H9 (cell line): ENCODE results near the gene LIPA. TPM values are rescaled to one million over a fixed set of nuclear protein-coding genes. Genes with fewer than 3 reads are reported as not detected.
"Not testable (repeated sequence)": the region's sequence is repeated elsewhere in the genome, so short reads cannot be mapped to it uniquely, and the experiment has no call there.

Experiments used
- DNase-seq: peaks from one replicate; pipeline ENCODE4 v3.0.0-alpha.2; 2017
- H2AFZ ChIP-seq: one replicate; pipeline ENCODE4 v1.6.1; 2013; ENCODE audit warnings: mild to moderate bottlenecking, low read length, control low read depth, moderate library complexity
- H2AK5ac ChIP-seq: 2 replicates; pipeline ENCODE4 v1.6.1; 2013; ENCODE audit warnings: low read length, control low read depth, mixed read lengths; ENCODE audit not compliant: insufficient read length
- H2BK120ac ChIP-seq: one replicate; pipeline ENCODE4 v1.6.1; 2013; ENCODE audit warnings: low read depth, mild to moderate bottlenecking, low read length, control low read depth, inconsistent platforms; ENCODE audit not compliant: poor library complexity, severe bottlenecking
- H2BK12ac ChIP-seq: 2 replicates; pipeline ENCODE4 v1.6.1; 2013; ENCODE audit warnings: low read length, control low read depth, mixed read lengths, low read depth; ENCODE audit not compliant: insufficient read length
- H2BK15ac ChIP-seq: 2 replicates; pipeline ENCODE4 v1.6.1; 2013; ENCODE audit warnings: low read depth, low read length, control low read depth
- H2BK20ac ChIP-seq: one replicate; pipeline ENCODE4 v1.6.1; 2013; ENCODE audit warnings: low read depth, mild to moderate bottlenecking, low read length, control low read depth, inconsistent platforms; ENCODE audit not compliant: poor library complexity, severe bottlenecking
- H2BK5ac ChIP-seq: 2 replicates; pipeline ENCODE4 v1.6.1; 2013; ENCODE audit warnings: low read length, control low read depth, mixed read lengths; ENCODE audit not compliant: insufficient read length
- H3K14ac ChIP-seq: 2 replicates; pipeline ENCODE4 v1.6.1; 2013; ENCODE audit warnings: low read length, control low read depth; ENCODE audit not compliant: insufficient read depth
- H3K18ac ChIP-seq: 2 replicates; pipeline ENCODE4 v1.6.1; 2013; ENCODE audit warnings: low read depth, mild to moderate bottlenecking, mixed read lengths, low read length, control low read depth; ENCODE audit not compliant: insufficient read length
- H3K23ac ChIP-seq: 2 replicates; pipeline ENCODE4 v1.6.1; 2013; ENCODE audit warnings: low read length, control low read depth, mixed read lengths, low read depth; ENCODE audit not compliant: insufficient read length
- H3K23me2 ChIP-seq: 2 replicates; pipeline ENCODE4 v1.6.1; 2013; ENCODE audit warnings: low read depth, mild to moderate bottlenecking, mixed read lengths, low read length, control low read depth; ENCODE audit not compliant: insufficient read length, poor library complexity, severe bottlenecking
- H3K27ac ChIP-seq: 2 replicates; pipeline ENCODE4 v1.5.1; 2013; ENCODE audit warnings: low read length, control low read depth, mixed read lengths, low read depth; ENCODE audit not compliant: insufficient read length
- H3K27me3 ChIP-seq: 2 replicates; pipeline ENCODE4 v1.6.1; 2013; ENCODE audit warnings: low read length, control low read depth, inconsistent platforms; ENCODE audit not compliant: insufficient read depth
- H3K4ac ChIP-seq: 2 replicates; pipeline ENCODE4 v1.6.1; 2013; ENCODE audit warnings: low read depth, mild to moderate bottlenecking, control low read depth, inconsistent platforms, low read length, moderate library complexity
- H3K4me1 ChIP-seq: 2 replicates; pipeline ENCODE4 v1.6.1; 2013; ENCODE audit warnings: low read length, control low read depth, inconsistent platforms; ENCODE audit not compliant: insufficient read depth
- H3K4me2 ChIP-seq: 2 replicates; pipeline ENCODE4 v1.6.1; 2013; ENCODE audit warnings: low read length, control low read depth, mixed read lengths; ENCODE audit not compliant: insufficient read length, insufficient read depth
- H3K56ac ChIP-seq: 2 replicates; pipeline ENCODE4 v1.6.1; 2013; ENCODE audit warnings: low read depth, mild to moderate bottlenecking, mixed read lengths, low read length, control low read depth; ENCODE audit not compliant: insufficient read length
- H3K79me1 ChIP-seq: 2 replicates; pipeline ENCODE4 v1.6.1; 2013; ENCODE audit warnings: low read depth, mild to moderate bottlenecking, moderate library complexity, low read length, control low read depth, inconsistent platforms; ENCODE audit not compliant: insufficient read depth, poor library complexity, severe bottlenecking
- H3K79me2 ChIP-seq: 2 replicates; pipeline ENCODE4 v1.6.1; 2013; ENCODE audit warnings: low read length, control low read depth, inconsistent platforms; ENCODE audit not compliant: insufficient read depth
- H3K9ac ChIP-seq: 2 replicates; pipeline ENCODE4 v1.6.1; 2013; ENCODE audit warnings: low read length, control low read depth, mixed read lengths; ENCODE audit not compliant: insufficient read length; ENCODE audit errors: extremely low read depth
- H3K9me3 ChIP-seq: one replicate; pipeline ENCODE4 v1.6.1; 2013; ENCODE audit warnings: low read depth, low read length, inconsistent platforms; ENCODE audit not compliant: control insufficient read depth
- H3T11ph ChIP-seq: one replicate; pipeline ENCODE4 v1.6.1; 2013; ENCODE audit warnings: mild to moderate bottlenecking, low read length, control low read depth, inconsistent platforms
- H4K20me1 ChIP-seq: one replicate; pipeline ENCODE4 v1.6.1; 2013; ENCODE audit not compliant: control insufficient read depth, insufficient read length, insufficient read depth
- H4K5ac ChIP-seq: 2 replicates; pipeline ENCODE4 v1.6.1; 2013; ENCODE audit warnings: low read depth, mild to moderate bottlenecking, mixed read lengths, low read length, control low read depth; ENCODE audit not compliant: insufficient read length
- H4K8ac ChIP-seq: replicated peaks from 2 replicates; pipeline ENCODE4 v1.6.1; 2013; ENCODE audit warnings: low read length, control low read depth, mixed read lengths, low read depth; ENCODE audit not compliant: insufficient read length
- H4K91ac ChIP-seq: 2 replicates; pipeline ENCODE4 v1.6.1; 2013; ENCODE audit warnings: low read depth, mild to moderate bottlenecking, moderate library complexity, mixed read lengths, low read length, control low read depth; ENCODE audit not compliant: insufficient read length
- H3K27ac Mint-ChIP-seq, 3 experiments: 2 replicates in 2 of 3; 3 replicates in 1 of 3; pipeline ENCODE4 v1.8.0; 2020 to 2021; ENCODE audit warnings: mixed read lengths in 3 of 3, mild to moderate bottlenecking in 1 of 3, moderate library complexity in 1 of 3
- H3K27me3 Mint-ChIP-seq: 2 replicates; pipeline ENCODE4 v1.8.0; 2021; ENCODE audit warnings: low read depth, mild to moderate bottlenecking, moderate library complexity, mixed read lengths
- H3K36me3 Mint-ChIP-seq, 3 experiments: 2 replicates in 2 of 3; 3 replicates in 1 of 3; pipeline ENCODE4 v1.8.0; 2020 to 2021; ENCODE audit warnings: low read depth in 3 of 3, mixed read lengths in 3 of 3; ENCODE audit not compliant: insufficient read depth in 1 of 3
- H3K4me1 Mint-ChIP-seq, 2 experiments: 2 replicates each; pipeline ENCODE4 v1.8.0; 2020; ENCODE audit warnings: mixed read lengths in 2 of 2
- H3K4me3 Mint-ChIP-seq, 2 experiments: 2 replicates in 1 of 2; 3 replicates in 1 of 2; pipeline ENCODE4 v1.8.0; 2020 to 2021; ENCODE audit warnings: mild to moderate bottlenecking in 2 of 2, mixed read lengths in 2 of 2, moderate library complexity in 1 of 2
- H3K9me3 Mint-ChIP-seq, 2 experiments: 2 replicates in 1 of 2; 3 replicates in 1 of 2; pipeline ENCODE4 v1.8.0; 2020; ENCODE audit warnings: mild to moderate bottlenecking in 2 of 2, mixed read lengths in 2 of 2, moderate library complexity in 1 of 2
- CTCF ChIP-seq: fragments of 200-600 bp; sonication (generic); conservative IDR thresholded peaks from 3 replicates; pipeline ENCODE4 v1.8.0; 2021; ENCODE audit warnings: antibody characterized with exemption, mild to moderate bottlenecking
- WGBS: extraction: QIAGEN DNeasy Blood & Tissue Kit; methylation state at CpG from one replicate; pipeline ENCODE4 v1.1.7; 2013; ENCODE audit warnings: missing lambda C conversion rate, low lambda C conversion rate, mixed read lengths; ENCODE audit not compliant: insufficient read length; ENCODE audit errors: extremely low coverage; 5-methylcytosine and 5-hydroxymethylcytosine counted together
- total RNA-seq: library from RNA; stranded (reverse); gene quantifications from 2 replicates; pipeline ENCODE4 v1.2.1, GENCODE V29; 2021

LIPA gene
- total RNA-seq, 1 experiment from 2014 or later = 20.9 TPM

- no peak for DNase-seq
- H3K18ac ChIP-seq = no peak overlapping the region
- H2AK5ac ChIP-seq = no peak overlapping the region
- H3K27me3 ChIP-seq = no peaks in the 10 kb centered on the region
- H2BK120ac ChIP-seq = no peak overlapping the region
- Mint-ChIP-seq H3K4me3 (no peak overlapping the region), H3K4me1 (peaks cover 21 to 22% of the 10 kb centered on the region in 2 experiments), H3K27me3 (peaks cover 6% of the 10 kb centered on the region), H3K36me3 (peaks cover 0 to 17% (median 3%) of the 10 kb centered on the region in 3 experiments; a peak in 4 of 7 replicates), H3K27ac (no peak overlapping the region), H3K9me3 (peaks cover 17 to 18% of the 10 kb centered on the region in 2 experiments)
- no peaks in the 10 kb centered on the region for H4K20me1 ChIP-seq
- no peak for TF ChIP-seq CTCF
- H4K8ac ChIP-seq = no peak overlapping the region
- no peaks in the 10 kb centered on the region for H3K4me1 ChIP-seq
- no peak overlapping the region for H3K4ac ChIP-seq
- H3K9ac ChIP-seq = no peak overlapping the region
- no peak overlapping the region for H2BK12ac ChIP-seq
- H3K27ac ChIP-seq = no peak overlapping the region
- no peak overlapping the region for H4K91ac ChIP-seq
- no peaks in the 10 kb centered on the region for H3K79me1 ChIP-seq
- peaks cover 6% of the 10 kb centered on the region for H3K9me3 ChIP-seq
- H2BK5ac ChIP-seq = no peak overlapping the region
- no peak overlapping the region for H2AFZ ChIP-seq
- H3K23ac ChIP-seq = no peak overlapping the region
- H3K56ac ChIP-seq = no peak overlapping the region
- H3T11ph ChIP-seq = no peak overlapping the region
- no peak overlapping the region for H3K4me2 ChIP-seq
- H4K5ac ChIP-seq = no peak overlapping the region
- H3K14ac ChIP-seq = no peak overlapping the region
- no CpG with 5 or more reads among the region's 3 CpGs for WGBS
- H2BK15ac ChIP-seq = no peak overlapping the region
- H3K79me2 ChIP-seq = no peaks in the 10 kb centered on the region; the same call in 1 of the 2 replicates
- H2BK20ac ChIP-seq = no peak overlapping the region
- H3K23me2 ChIP-seq = peaks cover 6% of the 10 kb centered on the region
Observed at GRCh38 chr10:89248990-89249389, 2.6 kb downstream of the LIPA start.

GRCh38 chr10:89247623-89248022, 4.0 kb downstream of the LIPA start:
- not testable (repeated sequence) for H3K18ac ChIP-seq, H3K4ac ChIP-seq, DNase-seq, H3K27ac Mint-ChIP-seq, H3K9me3 Mint-ChIP-seq, H3K79me1 ChIP-seq, H3K4me2 ChIP-seq, H3K27me3 ChIP-seq, H2BK15ac ChIP-seq, H2AK5ac ChIP-seq, H3K27me3 Mint-ChIP-seq, H3K14ac ChIP-seq, H4K8ac ChIP-seq, H4K20me1 ChIP-seq, H3K56ac ChIP-seq, H3K4me3 Mint-ChIP-seq, H2BK120ac ChIP-seq, H3K9ac ChIP-seq, H2BK12ac ChIP-seq, H3K27ac ChIP-seq, H2BK5ac ChIP-seq, H4K91ac ChIP-seq, H3K4me1 ChIP-seq, H3K23ac ChIP-seq, H2BK20ac ChIP-seq, H2AFZ ChIP-seq, H3K23me2 ChIP-seq, H3K9me3 ChIP-seq, H3K36me3 Mint-ChIP-seq, H3T11ph ChIP-seq, H4K5ac ChIP-seq, H3K79me2 ChIP-seq
- WGBS = no CpG with 5 or more reads among the region's 2 CpGs
- H3K4me1 Mint-ChIP-seq = peaks cover 33 to 34% of the 10 kb centered on the region in 2 experiments
